GM12878 (cell line): ENCODE results near the gene KDM5C. TPM values are rescaled to one million over a fixed set of nuclear protein-coding genes. Genes with fewer than 3 reads are reported as not detected.

ENCODE experiments used
- ATAC-seq: fragments of 200-7000 bp; cut with Tn5 transposase; 3 replicates; pipeline ENCODE4 v1.9.1; 2020; ENCODE audit warnings: mild to moderate bottlenecking, moderate library complexity
- BruUV-seq: library from RNA; stranded (reverse); fragments of 400-500 nt; replicated peaks from 2 replicates; lab custom pipeline; 2021; lab: Mats Ljungman, UMichigan
- CTCF ChIA-PET: fragments of 300-600 bp; sonication (Branson Sonifier 250); formaldehyde crosslinking; extraction: SDS; loops from one replicate; lab custom pipeline; 2021; ENCODE audit warnings: inconsistent platforms; lab: Yijun Ruan, JAX
- POLR2A ChIA-PET: fragments of 350-600 bp; formaldehyde crosslinking; extraction: SDS; loops from one replicate; lab custom pipeline; 2021; ENCODE audit warnings: inconsistent platforms; lab: Charles Lee
- RAD21 ChIA-PET: fragments of 300-600 bp; sonication (Branson Sonifier 250); formaldehyde crosslinking; loops from one replicate; lab custom pipeline; 2023; ENCODE audit warnings: antibody characterized with exemption; ENCODE audit not compliant: unreplicated experiment; lab: Charles Lee
- SMC1A ChIA-PET: fragments of 300-600 bp; sonication (Branson Sonifier 250); formaldehyde crosslinking; loops from one replicate; lab custom pipeline; 2023; ENCODE audit not compliant: unreplicated experiment, uncharacterized antibody; lab: Charles Lee
- DNase-seq: peaks from one replicate; pipeline ENCODE4 v3.0.0-alpha.2; 2011; ENCODE audit warnings: low read depth, low spot score
- FAIRE-seq: peaks from 3 replicates; lab custom pipeline; 2011; peaks lifted over from hg19 to GRCh38; lab: Jason Lieb, UNC
- H2AFZ ChIP-seq: 2 replicates; pipeline ENCODE4 v1.6.0; 2011; ENCODE audit warnings: low read depth, low read length, control low read depth; ENCODE audit not compliant: control insufficient read depth
- H3K27ac ChIP-seq: 2 replicates; pipeline ENCODE4 v1.5.1; 2011; ENCODE audit warnings: control low read depth; ENCODE audit not compliant: control insufficient read depth, insufficient read depth
- H3K27me3 ChIP-seq, 2 experiments: replicated peaks in 1 of 2; 2 replicates each; pipeline versions ENCODE4 v1.6.0 to v1.6.1; 2011; ENCODE audit warnings: low read length in 1 of 2; ENCODE audit not compliant: control insufficient read depth in 2 of 2, insufficient read depth in 2 of 2
- H3K36me3 ChIP-seq, 2 experiments: 2 replicates each; pipeline ENCODE4 v1.5.1; 2011; ENCODE audit warnings: low read length in 1 of 2; ENCODE audit not compliant: control insufficient read depth in 2 of 2, insufficient read depth in 2 of 2
- H3K4me1 ChIP-seq: 2 replicates; pipeline ENCODE4 v1.6.1; 2011; ENCODE audit warnings: mild to moderate bottlenecking, low read length, moderate library complexity, mixed read lengths; ENCODE audit not compliant: control insufficient read depth, insufficient read depth
- H3K4me2 ChIP-seq: 2 replicates; pipeline ENCODE4 v1.6.0; 2011; ENCODE audit warnings: control low read depth; ENCODE audit not compliant: control insufficient read depth, insufficient read depth
- H3K4me3 ChIP-seq: fragments of 200-600 bp; sonication (generic); 2 replicates; pipeline ENCODE4 v1.5.1; 2016
- H3K79me2 ChIP-seq: 2 replicates; pipeline ENCODE4 v1.6.0; 2011; ENCODE audit warnings: low read length; ENCODE audit not compliant: control insufficient read depth, insufficient read depth
- H3K9ac ChIP-seq: 2 replicates; pipeline ENCODE4 v1.8.0; 2011; ENCODE audit warnings: low read length, control low read depth, mixed read lengths; ENCODE audit not compliant: control insufficient read depth, insufficient read depth
- H3K9me3 ChIP-seq: replicated peaks from 3 replicates; pipeline ENCODE4 v1.5.1; 2011; ENCODE audit warnings: mild to moderate bottlenecking, low read length; ENCODE audit not compliant: control insufficient read depth, insufficient read depth
- H4K20me1 ChIP-seq: 2 replicates; pipeline ENCODE4 v1.6.0; 2011; ENCODE audit not compliant: control insufficient read depth, insufficient read depth
- CBFB ChIP-seq: IDR thresholded peaks from 2 replicates; pipeline ENCODE4 v1.6.1; 2016; ENCODE audit warnings: antibody characterized with exemption, low read depth
- CEBPB ChIP-seq, 2 experiments: fragments of 150-350 bp in 1 of 2; IDR thresholded peaks; 2 replicates each; pipeline ENCODE4 v1.6.1; 2012 to 2014; ENCODE audit warnings: low read depth in 2 of 2, low read length in 2 of 2, borderline replicate concordance in 1 of 2, inconsistent platforms in 1 of 2
- EGR1 ChIP-seq, 2 experiments: IDR thresholded peaks; 1 replicate in 1 of 2; 2 replicates in 1 of 2; pipeline ENCODE4 v1.6.1; 2011 to 2012; ENCODE audit warnings: low read depth in 2 of 2, low read length in 2 of 2, borderline replicate concordance in 1 of 2, mild to moderate bottlenecking in 1 of 2, moderate library complexity in 1 of 2
- ESRRA ChIP-seq: IDR thresholded peaks from 2 replicates; pipeline ENCODE4 v1.6.1; 2012; ENCODE audit warnings: mild to moderate bottlenecking, low read length, improper control_type of control experiment
- GABPA ChIP-seq: IDR thresholded peaks from 2 replicates; pipeline ENCODE4 v1.6.1; 2014; ENCODE audit warnings: antibody characterized with exemption, low read depth, mild to moderate bottlenecking, inconsistent platforms
- MEF2B ChIP-seq: fragments of 450-650 bp; IDR thresholded peaks from 2 replicates; pipeline ENCODE4 v1.6.1; 2018; ENCODE audit warnings: mild to moderate bottlenecking, moderate library complexity; ENCODE audit not compliant: partially characterized antibody, poor library complexity, severe bottlenecking
- MYB ChIP-seq: fragments of 150-350 bp; IDR thresholded peaks from 2 replicates; pipeline ENCODE4 v1.6.1; 2014; ENCODE audit warnings: mild to moderate bottlenecking, low read depth, low read length, borderline replicate concordance
- NR2C2 ChIP-seq: IDR thresholded peaks from 2 replicates; pipeline ENCODE4 v1.6.1; 2011; ENCODE audit warnings: borderline replicate concordance, low read depth; ENCODE audit not compliant: control insufficient read depth, insufficient read length
- NRF1 ChIP-seq: conservative IDR thresholded peaks from 2 replicates; pipeline ENCODE4 v1.6.1; 2011; ENCODE audit warnings: mild to moderate bottlenecking, low read depth, low read length, improper control_type of control experiment
- RCOR1 ChIP-seq: conservative IDR thresholded peaks from 2 replicates; pipeline ENCODE4 v1.6.1; 2012; ENCODE audit warnings: low read depth, low read length, improper control_type of control experiment
- SIX5 ChIP-seq: IDR thresholded peaks from 2 replicates; pipeline ENCODE4 v1.6.1; 2011; ENCODE audit warnings: mild to moderate bottlenecking, low read depth, low read length, moderate library complexity; ENCODE audit not compliant: severe bottlenecking
- SMARCA5 ChIP-seq: fragments of 450-650 bp; IDR thresholded peaks from 2 replicates; pipeline ENCODE4 v1.6.1; 2017; ENCODE audit warnings: mild to moderate bottlenecking
- WGBS: methylation state at CpG from one replicate; pipeline ENCODE4 v1.1.6; 2016; ENCODE audit warnings: low lambda C conversion rate; ENCODE audit not compliant: insufficient replicate concordance, insufficient coverage; ENCODE audit errors: missing lambda C conversion rate; 5-methylcytosine and 5-hydroxymethylcytosine counted together
- in situ Hi-C: fragments of 300-500 bp; cut with MboI; formaldehyde crosslinking; loops from 9 replicates; pipeline ENCODE4 v1.14.3; 2018; ENCODE audit warnings: mixed read lengths
- intact Hi-C: fragments of 100-400 bp; cut with micrococcal nuclease; formaldehyde crosslinking; loops from one replicate; pipeline ENCODE4 v1.14.2; 2022; ENCODE audit not compliant: unreplicated experiment
- polyA plus RNA-seq, 11 experiments: library from polyadenylated mRNA; depleted of rRNA in 4 of 11; unstranded in 6 of 11; stranded (reverse) in 5 of 11; fragments of >200 nt; fragmentation: Nextera tagmentation in 4 of 11; fragmentation: Illumina TruSeq in 1 of 11; extraction: Ambion mirVana in 4 of 11; extraction: Trizol in 1 of 11; gene quantifications; 1 replicate in 1 of 11; 2 replicates in 10 of 11; pipeline versions ENCODE4 v1.2.1 to v1.2.3, GENCODE V29; 2011 to 2016; ENCODE audit warnings: inconsistent platforms in 2 of 11, missing spikeins in 2 of 11, low read depth in 1 of 11
- total RNA-seq, 4 experiments: library from RNA; depleted of rRNA in 3 of 4; stranded (reverse); fragments of >200 nt in 3 of 4; fragmentation: Illumina TruSeq in 1 of 4; extraction: Trizol in 1 of 4; gene quantifications; 2 replicates each; pipeline versions ENCODE4 v1.2.1 to v1.2.3, GENCODE V29; 2013 to 2021
- TF ChIP-seq, protein P1 (sequence below): fragments of 450-650 bp; IDR thresholded peaks from 2 replicates; pipeline ENCODE4 v1.6.1; 2017; ENCODE audit warnings: mild to moderate bottlenecking, moderate library complexity
- TF ChIP-seq, protein P2 (sequence below): IDR thresholded peaks from 2 replicates; pipeline ENCODE4 v1.6.1; 2011; ENCODE audit warnings: low read depth, mild to moderate bottlenecking, low read length, moderate library complexity, borderline replicate concordance; ENCODE audit errors: extremely low read depth

KDM5C gene
- total and polyA plus RNA-seq, 10 of the 15 experiments (the other 5 are each of a cell fraction or from before 2014, with no cell fraction given), result 1.5 to 110 (median 53.0) TPM

DNA sequence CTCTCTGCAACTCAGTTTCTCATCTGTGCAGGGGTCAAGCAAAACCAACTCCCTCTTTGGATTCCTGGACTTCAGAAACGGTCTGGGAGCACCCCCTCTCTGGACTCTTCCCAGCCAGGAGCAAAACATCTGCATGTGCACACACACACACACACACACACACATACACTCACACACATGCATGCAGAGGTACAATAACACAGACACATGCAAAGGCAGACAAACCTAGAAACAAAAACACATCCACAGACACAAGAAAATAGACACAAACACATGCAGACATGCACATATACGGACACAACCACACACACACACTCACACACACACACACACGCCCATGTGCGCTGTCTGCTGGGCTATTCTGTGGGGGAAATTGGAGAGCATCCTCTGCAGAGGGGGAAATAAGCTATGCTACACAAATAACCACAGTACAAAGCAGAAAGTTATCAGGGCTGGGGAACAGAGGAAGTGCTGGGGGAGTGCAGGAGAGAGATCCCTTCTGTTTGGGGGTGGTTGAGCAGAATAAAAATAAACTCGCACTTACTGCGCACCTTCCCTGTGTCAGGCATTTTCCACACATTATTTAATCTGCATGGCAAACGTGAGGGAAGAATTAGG, 36.5 kb upstream of the KDM5C start:
- POLR2A ChIA-PET, result no interaction called here

DNA sequence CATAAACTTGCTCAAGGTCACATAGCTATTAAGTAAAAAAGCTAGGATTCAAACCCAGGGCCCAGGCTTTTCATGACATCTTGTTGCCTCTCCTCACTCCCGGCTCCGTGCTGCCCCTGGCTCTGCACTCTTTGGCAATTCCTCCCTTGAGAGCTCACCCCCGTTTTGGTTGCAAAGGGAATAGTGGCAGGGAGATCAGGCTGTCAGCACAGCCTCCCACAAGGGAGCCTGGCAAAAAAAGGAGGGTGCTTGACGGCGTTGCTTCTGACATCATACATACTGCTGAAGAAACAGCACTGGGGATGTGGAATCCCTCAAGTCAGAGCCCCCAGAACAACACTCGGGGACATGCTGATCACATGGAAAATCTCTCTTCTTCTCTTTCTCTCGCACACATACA, 35.8 kb upstream of the KDM5C start:
- ChIA-PET CTCF (interaction anchor here (0.7 kb wide), 1 partner anchor 855 kb away, joined by 3 read pairs; no protein-coding TSS in a partner anchor), POLR2A (no interaction called here), SMC1A (no interaction called here), RAD21 (no interaction called here)
- H3K4me2 ChIP-seq, result no peak overlapping the region
- WGBS, result 12% methylated on average over 6 of the region's 7 CpGs
- no peaks in the 10 kb centered on the region for H3K79me2 ChIP-seq
- ATAC-seq, result no peak
- DNase-seq, result no peak
- BruUV-seq, result no TSS peak
- no peak overlapping the region for H3K27ac ChIP-seq
- no peaks in the 10 kb centered on the region for H3K36me3 ChIP-seq
- H3K4me3 ChIP-seq, result no peak overlapping the region
- H4K20me1 ChIP-seq, result no peaks in the 10 kb centered on the region
- H3K9ac ChIP-seq, result no peak overlapping the region
- peaks cover 0 to 2% of the 10 kb centered on the region in 2 experiments; a peak in 2 of 4 replicates for H3K27me3 ChIP-seq
- no peaks in the 10 kb centered on the region for H3K4me1 ChIP-seq
- intact Hi-C loops (no loop called here), in situ Hi-C loops (no loop called here)
- no peak overlapping the region for H2AFZ ChIP-seq
- no peaks in the 10 kb centered on the region for H3K9me3 ChIP-seq
- no peak for FAIRE-seq
- TF ChIP-seq, protein P1, sequence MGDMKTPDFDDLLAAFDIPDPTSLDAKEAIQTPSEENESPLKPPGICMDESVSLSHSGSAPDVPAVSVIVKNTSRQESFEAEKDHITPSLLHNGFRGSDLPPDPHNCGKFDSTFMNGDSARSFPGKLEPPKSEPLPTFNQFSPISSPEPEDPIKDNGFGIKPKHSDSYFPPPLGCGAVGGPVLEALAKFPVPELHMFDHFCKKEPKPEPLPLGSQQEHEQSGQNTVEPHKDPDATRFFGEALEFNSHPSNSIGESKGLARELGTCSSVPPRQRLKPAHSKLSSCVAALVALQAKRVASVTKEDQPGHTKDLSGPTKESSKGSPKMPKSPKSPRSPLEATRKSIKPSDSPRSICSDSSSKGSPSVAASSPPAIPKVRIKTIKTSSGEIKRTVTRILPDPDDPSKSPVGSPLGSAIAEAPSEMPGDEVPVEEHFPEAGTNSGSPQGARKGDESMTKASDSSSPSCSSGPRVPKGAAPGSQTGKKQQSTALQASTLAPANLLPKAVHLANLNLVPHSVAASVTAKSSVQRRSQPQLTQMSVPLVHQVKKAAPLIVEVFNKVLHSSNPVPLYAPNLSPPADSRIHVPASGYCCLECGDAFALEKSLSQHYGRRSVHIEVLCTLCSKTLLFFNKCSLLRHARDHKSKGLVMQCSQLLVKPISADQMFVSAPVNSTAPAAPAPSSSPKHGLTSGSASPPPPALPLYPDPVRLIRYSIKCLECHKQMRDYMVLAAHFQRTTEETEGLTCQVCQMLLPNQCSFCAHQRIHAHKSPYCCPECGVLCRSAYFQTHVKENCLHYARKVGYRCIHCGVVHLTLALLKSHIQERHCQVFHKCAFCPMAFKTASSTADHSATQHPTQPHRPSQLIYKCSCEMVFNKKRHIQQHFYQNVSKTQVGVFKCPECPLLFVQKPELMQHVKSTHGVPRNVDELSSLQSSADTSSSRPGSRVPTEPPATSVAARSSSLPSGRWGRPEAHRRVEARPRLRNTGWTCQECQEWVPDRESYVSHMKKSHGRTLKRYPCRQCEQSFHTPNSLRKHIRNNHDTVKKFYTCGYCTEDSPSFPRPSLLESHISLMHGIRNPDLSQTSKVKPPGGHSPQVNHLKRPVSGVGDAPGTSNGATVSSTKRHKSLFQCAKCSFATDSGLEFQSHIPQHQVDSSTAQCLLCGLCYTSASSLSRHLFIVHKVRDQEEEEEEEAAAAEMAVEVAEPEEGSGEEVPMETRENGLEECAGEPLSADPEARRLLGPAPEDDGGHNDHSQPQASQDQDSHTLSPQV, result no peak
- TF ChIP-seq NRF1, result no peak
- TF ChIP-seq, protein P2, sequence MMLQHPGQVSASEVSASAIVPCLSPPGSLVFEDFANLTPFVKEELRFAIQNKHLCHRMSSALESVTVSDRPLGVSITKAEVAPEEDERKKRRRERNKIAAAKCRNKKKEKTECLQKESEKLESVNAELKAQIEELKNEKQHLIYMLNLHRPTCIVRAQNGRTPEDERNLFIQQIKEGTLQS, result no peak
- TF ChIP-seq EGR1 (IDR thresholded peaks at IDR 0.05; ENCODE audit: borderline replicate concordance in 1 of 2, low read depth in 2 of 2, low read length in 2 of 2), result no peak
- no peak for TF ChIP-seq NR2C2
- no peak for TF ChIP-seq ESRRA

More for the DNA sequence above, 36.5 kb upstream of the KDM5C start:
- no peak for TF ChIP-seq SIX5
- no peak for TF ChIP-seq SMARCA5
- no peak for TF ChIP-seq MEF2B
- no peak for TF ChIP-seq EGR1 (IDR thresholded peaks at IDR 0.05; ENCODE audit: borderline replicate concordance in 1 of 2, low read depth in 2 of 2, low read length in 2 of 2)
- TF ChIP-seq MYB, result no peak
- no peak for TF ChIP-seq CEBPB (IDR thresholded peaks at IDR 0.05; ENCODE audit: borderline replicate concordance in 1 of 2, low read depth in 2 of 2, low read length in 2 of 2)
- TF ChIP-seq CBFB, result no peak
- TF ChIP-seq GABPA, result no peak
- no peak for TF ChIP-seq RCOR1
- Histone ChIP-seq H3K4me1 (no peaks in the 10 kb centered on the region), H3K4me2 (no peak overlapping the region), H3K79me2 (no peaks in the 10 kb centered on the region), H3K27ac (no peak overlapping the region), H4K20me1 (no peaks in the 10 kb centered on the region), H2AFZ (no peak overlapping the region), H3K36me3 (no peaks in the 10 kb centered on the region), H3K9ac (no peak overlapping the region), H3K4me3 (no peak overlapping the region), H3K9me3 (no peaks in the 10 kb centered on the region), H3K27me3 (peaks cover 0 to 3% of the 10 kb centered on the region in 2 experiments; a peak in 2 of 4 replicates)
- SMC1A ChIA-PET, result no interaction called here
- CTCF ChIA-PET, result interaction anchor here (0.7 kb wide), 1 partner anchor 855 kb away, joined by 3 read pairs; no protein-coding TSS in a partner anchor
- intact Hi-C loops, result no loop called here
- RAD21 ChIA-PET, result no interaction called here
- FAIRE-seq (no peak), ATAC-seq (no peak), DNase-seq (no peak)
- BruUV-seq, result no TSS peak
- in situ Hi-C loops, result no loop called here
- WGBS, result 2% methylated on average over 7 of the region's 7 CpGs
